HT1080 (cell line): ENCODE data around the gene ITGA8. TPM values are rescaled to one million over a fixed set of nuclear protein-coding genes. Genes with fewer than 3 reads are reported as not detected.
"Not testable (repeated sequence)": the region's sequence is repeated elsewhere in the genome, so short reads cannot be mapped to it uniquely, and the experiment has no call there.

Experiments
- DNase-seq: peaks from one replicate; pipeline ENCODE4 v3.0.0-alpha.2; 2015; ENCODE audit warnings: low read depth
- polyA plus RNA-seq, 2 experiments: library from polyadenylated mRNA; depleted of rRNA; stranded (reverse); fragments of >200 nt; gene quantifications; 2 replicates each; pipeline ENCODE4 v1.2.3, GENCODE V29; 2015
- total RNA-seq: library from RNA; depleted of rRNA; stranded (reverse); fragments of >200 nt; shearing (Covaris generic); gene quantifications from 2 replicates; pipeline ENCODE4 v1.2.3, GENCODE V29; 2014; rRNA removed

ITGA8 gene
- total RNA-seq = not detected in 2 replicates
- polyA plus RNA-seq (2015; cell fraction: cytosol; rRNA removed) = not detected in 2 replicates
- not detected in 2 replicates for polyA plus RNA-seq (2015; cell fraction: nucleus; rRNA removed)

GRCh38 chr10:15719899-15720634 lies at the start of gene ITGA8:
ITGA8 (minus strand) TSS chr10:15719922; CDS start chr10:15719771, 151 bp downstream.
- DNase-seq = no peak

GRCh38 chr10:15764892-15765454 lies 45.3 kb upstream of the ITGA8 start:
- DNase-seq = no peak

- no peak for DNase-seq
These were observed 43.3 kb upstream of the ITGA8 start for GRCh38 chr10:15763006-15763405.

- not testable (repeated sequence) for DNase-seq
These were observed 42.5 kb upstream of the ITGA8 start for GRCh38 chr10:15762239-15762638.

GRCh38 chr10:15761224-15761623 lies 41.5 kb upstream of the ITGA8 start:
- not testable (repeated sequence) for DNase-seq

GRCh38 chr10:15760681-15761080 lies 41.0 kb upstream of the ITGA8 start:
- no peak for DNase-seq

GRCh38 chr10:15759265-15759664 lies 39.5 kb upstream of the ITGA8 start:
- no peak for DNase-seq

GRCh38 chr10:15758618-15759017 lies 38.9 kb upstream of the ITGA8 start:
- no peak for DNase-seq

- DNase-seq = no peak
These were observed 35.2 kb upstream of the ITGA8 start for GRCh38 chr10:15754937-15755336.

- no peak for DNase-seq
These were observed 31.3 kb upstream of the ITGA8 start for GRCh38 chr10:15751046-15751445.

- no peak for DNase-seq
These were observed 28.4 kb upstream of the ITGA8 start for GRCh38 chr10:15748126-15748525.

- DNase-seq = no peak
These were observed 27.9 kb upstream of the ITGA8 start for GRCh38 chr10:15747632-15748031.

- no peak for DNase-seq
These were observed 26.0 kb upstream of the ITGA8 start for GRCh38 chr10:15745751-15746150.

- DNase-seq = peak; percentile 35
These were observed 24.6 kb upstream of the ITGA8 start for GRCh38 chr10:15744217-15744865.

GRCh38 chr10:15743443-15743842 lies 23.7 kb upstream of the ITGA8 start:
- no peak for DNase-seq

- peak; percentile 71 for DNase-seq
These were observed 23.1 kb upstream of the ITGA8 start for GRCh38 chr10:15742836-15743235.

GRCh38 chr10:15742102-15742501 lies 22.4 kb upstream of the ITGA8 start:
- DNase-seq = no peak

GRCh38 chr10:15741581-15741980 lies 21.9 kb upstream of the ITGA8 start:
- DNase-seq = no peak

- no peak for DNase-seq
These were observed 20.5 kb upstream of the ITGA8 start for GRCh38 chr10:15740261-15740660.

- DNase-seq = no peak
These were observed 19.7 kb upstream of the ITGA8 start for GRCh38 chr10:15739254-15739970.

GRCh38 chr10:15738270-15738925 lies 18.7 kb upstream of the ITGA8 start:
- DNase-seq = no peak
